Activated CD4-positive, CD25-positive, alpha-beta regulatory T cell (primary cell): ENCODE data around the gene MYO6.
"Not testable (repeated sequence)": the region's sequence is repeated elsewhere in the genome, so short reads cannot be mapped to it uniquely, and the experiment has no call there.

Experiments
- DNase-seq, 4 experiments: peaks; one replicate each; lab custom pipeline; 2025; lab: John Stamatoyannopoulos, UW

MYO6 gene

DNA sequence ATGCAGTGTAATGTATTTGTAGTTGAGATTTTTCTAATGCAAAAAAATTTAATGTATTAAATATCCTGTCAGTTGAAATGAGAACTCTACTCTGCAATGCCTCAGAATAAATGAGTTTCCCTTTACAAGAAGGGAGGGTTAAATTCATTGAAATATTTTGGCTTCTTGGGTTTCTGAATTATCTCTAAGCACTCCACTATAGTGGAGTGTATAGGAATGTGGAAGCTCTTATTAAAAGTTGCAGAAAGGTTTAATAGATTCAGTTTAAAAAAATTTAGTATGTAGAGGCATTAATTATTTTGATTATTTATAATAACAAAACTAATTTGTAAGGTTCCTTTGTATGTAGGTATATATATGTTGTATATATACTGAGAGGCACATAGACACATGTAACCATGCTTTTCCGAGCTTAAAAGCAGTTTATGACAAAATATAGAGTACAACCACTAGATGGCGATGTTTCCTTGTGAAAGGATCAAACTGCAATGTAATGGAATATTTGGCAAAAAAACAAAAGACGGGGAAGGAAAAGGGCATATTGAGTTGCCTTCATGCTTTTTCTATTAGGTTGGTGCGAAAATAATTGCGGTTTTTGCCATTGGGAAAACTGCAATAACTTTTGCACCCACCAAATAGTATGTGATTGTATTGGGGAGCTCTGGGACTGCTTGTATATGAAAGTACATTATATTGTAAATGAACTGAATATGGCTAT lies 144.2 kb downstream of the MYO6 start:
- DNase-seq: no peak

DNA sequence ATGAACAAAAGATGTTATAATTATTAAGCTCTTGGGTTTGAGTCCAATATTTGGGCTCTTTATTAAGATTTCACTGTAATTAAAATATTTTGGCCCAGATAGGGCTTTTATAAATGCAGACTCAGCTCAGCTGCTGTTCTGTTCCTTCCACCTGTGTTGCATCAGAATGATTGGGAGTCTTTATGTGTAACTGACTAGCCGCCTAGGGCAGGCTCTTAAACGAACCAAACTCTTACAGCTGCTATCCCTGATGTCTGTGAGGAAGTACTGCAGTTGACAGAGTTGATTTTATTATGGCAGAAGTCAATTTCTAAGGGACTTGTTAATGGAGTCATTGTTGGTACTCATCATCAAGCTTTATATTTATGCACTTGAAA lies 144.7 kb downstream of the MYO6 start:
- no peak for DNase-seq

DNA sequence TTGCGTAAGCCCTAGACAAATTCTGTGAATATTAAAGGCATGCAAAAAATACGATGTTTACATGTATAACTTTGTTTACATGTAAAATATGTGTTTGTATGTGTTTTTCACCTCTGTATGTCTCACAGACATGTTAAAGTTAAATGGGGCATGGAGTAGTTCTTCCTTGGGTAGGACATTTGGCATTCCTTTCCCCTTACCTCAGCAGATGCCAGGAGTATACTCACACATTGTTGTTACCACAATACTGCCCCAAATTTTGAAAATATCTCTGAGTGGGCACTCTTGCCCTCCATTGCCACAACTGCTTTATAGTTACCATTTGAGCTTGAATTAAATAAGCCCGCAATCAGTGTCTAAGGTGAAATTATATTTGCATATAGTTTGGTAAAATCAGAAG lies 147.5 kb downstream of the MYO6 start:
- DNase-seq: no peak

DNA sequence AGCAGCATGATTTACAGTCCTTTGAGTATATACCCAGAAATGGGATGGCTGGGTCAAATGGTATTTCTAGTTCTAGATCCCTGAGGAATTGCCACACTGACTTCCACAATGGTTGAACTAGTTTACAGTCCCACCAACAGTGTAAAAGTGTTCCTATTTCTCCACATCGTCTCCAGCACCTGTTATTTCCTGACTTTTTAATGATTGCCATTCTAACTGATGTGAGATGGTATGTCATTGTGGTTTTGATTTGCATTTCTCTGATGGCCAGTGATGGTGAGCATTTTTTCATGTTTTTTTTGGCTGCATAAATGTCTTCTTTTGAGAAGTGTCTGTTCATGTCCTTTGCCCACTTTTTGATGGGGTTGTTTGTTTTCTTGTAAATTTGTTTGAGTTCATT lies 151.2 kb downstream of the MYO6 start:
- not testable (repeated sequence) for DNase-seq

DNA sequence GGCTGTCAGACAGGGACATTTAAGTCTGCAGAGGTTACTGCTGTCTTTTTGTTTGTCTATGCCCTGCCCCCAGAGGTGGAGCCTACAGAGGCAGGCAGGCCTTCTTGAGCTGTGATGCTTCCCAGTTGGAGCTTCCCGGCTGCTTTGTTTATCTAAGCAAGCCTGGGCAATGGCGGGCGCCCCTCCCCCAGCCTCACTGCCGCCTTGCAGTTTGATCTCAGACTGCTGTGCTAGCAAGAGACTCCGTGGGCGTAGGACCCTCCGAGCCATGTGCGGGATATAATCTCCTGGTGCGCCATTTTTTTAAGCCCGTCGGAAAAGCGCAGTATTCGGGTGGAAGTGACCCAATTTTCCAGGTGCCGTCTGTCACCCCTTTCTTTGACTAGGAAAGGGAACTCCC lies 156.1 kb downstream of the MYO6 start:
- not testable (repeated sequence) for DNase-seq

DNA sequence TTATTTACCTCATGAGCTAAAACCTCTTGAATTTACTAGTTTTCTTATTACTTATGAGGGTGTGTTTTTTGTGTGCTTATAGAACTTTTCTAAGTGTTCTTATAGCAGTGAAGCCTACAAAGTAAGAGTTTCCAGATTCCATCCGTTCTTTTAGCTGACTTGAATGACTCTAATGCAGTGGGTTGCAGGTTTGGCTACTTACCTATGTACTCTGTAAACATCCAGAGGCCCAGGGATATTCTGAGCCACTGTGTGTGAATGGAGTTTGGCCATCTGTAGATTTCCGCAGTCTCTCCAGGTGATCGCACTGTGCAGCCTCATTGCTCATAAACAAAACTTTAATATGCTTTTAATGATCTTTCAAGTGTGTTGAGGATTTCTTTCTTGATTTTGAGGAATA lies 157.8 kb downstream of the MYO6 start:
- DNase-seq: no peak

DNA sequence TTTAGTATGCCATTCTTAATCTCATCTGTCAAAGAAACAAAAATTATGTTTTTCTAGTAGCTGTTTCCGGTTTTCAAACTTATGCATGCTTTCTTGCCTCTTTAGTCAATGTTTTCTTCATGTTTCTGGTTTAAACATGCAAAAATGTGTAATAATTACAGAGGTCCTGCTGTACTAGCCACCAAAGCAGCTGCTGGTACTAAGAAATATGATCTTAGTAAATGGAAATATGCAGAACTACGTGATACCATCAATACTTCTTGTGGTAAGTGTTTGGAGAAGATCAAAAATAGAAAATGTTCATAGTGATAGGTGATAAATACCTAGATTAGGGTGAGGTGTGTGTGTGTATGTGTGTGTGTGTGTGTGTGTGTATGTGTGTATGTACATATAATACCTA lies 158.4 kb downstream of the MYO6 start:
- no peak for DNase-seq

DNA sequence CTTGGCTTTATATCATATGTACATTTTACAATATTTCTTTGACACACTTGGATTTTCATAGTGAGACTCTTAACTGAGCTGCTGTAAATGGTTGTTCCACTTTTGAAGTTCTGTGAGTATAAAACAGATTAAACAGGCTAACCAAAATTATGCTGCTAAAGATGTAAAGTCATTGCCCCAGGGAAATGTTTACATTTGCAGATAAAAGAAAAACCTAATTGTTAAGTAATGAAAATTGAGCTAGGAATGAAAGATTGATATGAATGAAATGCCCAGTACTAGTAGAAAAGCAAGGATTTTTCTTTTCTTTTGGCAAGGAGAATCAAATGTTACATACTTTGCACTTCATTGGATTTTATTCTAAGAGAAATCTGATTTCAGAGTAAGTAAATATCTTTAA lies 164.0 kb downstream of the MYO6 start:
- no peak for DNase-seq

DNA sequence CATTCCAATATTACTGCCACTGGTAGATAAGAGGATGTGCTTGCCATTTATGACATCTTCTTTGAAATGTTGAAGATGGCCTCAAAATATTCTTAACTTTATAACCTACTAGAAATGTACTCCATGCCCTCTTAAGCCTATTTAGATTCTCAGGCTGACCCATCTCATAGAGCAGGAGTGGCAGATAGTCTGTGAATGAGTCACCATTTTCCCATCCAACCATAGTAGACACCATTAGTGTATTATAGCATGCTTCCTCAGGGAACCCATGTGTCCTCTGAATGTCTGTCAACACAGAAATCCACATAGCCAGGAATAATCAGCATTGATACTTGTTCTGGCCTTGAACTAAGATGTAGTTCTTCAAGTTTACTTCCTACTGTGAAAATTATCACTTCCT lies 173.2 kb downstream of the MYO6 start:
- no peak for DNase-seq

DNA sequence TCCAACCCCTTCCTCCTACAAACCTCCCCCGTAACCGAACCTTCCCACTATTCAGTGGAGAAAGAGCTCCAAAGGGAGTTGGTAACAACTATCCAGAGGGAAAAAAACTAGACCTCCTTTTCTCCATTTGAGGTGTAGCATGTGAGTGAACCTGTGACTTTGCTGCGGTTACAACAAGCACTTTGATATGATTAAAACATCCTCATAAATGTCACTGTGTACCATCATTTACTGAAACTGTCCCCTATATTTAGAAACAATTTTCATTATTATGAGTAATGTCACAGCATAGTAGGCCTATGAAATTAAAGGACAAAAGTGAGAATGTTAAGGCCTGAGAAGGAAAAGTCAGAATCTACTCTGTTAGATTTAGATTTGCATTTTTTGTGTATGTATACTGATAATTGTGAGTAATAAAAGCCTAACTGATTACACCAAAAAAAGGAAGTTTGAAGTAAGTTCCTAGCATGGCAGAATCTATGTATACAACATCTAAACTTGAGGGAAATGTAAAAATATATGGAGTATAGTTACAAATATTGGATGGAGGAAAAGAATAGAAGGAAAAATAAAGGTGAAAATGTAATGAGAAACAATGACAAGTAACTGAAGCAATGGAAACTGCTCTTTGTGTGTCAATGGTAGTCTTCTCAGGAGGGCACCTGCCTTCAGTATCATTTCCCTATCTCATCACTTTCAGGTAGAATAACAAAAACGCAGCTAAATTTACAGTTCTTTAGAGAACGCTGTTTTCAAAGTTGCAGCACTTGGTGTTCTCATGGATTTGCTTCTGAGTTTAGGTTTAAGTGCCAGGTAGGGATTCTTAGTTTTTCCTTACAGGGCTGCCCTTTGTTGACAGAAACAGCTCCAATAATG lies 177.5 kb downstream of the MYO6 start:
- DNase-seq: no peak

DNA sequence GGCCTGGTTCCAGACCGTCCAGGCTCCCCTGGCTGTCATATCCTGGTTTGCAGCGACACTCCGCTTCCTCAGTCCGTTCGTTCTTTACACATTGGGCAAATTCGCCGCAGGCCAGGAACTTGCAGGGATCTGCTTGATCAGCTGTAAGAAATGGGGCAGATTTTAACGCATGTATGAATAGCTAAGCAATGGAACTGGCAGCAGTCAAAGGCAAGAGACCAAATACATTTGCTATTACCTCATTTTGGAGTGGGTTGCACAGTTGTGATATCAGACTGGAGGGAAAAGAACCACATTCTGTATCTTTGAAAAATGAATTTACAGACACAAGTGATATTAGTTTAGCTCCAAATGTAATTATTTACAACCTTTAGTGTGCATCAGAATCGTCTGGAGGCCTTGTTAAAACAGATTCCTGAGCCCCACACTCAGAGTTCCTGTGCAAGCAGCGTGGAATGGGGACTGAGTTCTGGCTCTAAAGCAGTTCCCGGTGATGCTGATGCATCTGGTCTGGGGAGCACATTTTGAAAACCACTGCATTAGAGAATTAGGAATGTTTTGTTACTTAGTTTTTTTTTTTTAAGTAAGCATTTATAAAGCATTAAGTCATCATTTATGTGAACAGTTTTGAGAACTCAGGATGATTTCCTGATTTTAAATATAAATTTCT lies 182.1 kb downstream of the MYO6 start:
- no peak for DNase-seq

DNA sequence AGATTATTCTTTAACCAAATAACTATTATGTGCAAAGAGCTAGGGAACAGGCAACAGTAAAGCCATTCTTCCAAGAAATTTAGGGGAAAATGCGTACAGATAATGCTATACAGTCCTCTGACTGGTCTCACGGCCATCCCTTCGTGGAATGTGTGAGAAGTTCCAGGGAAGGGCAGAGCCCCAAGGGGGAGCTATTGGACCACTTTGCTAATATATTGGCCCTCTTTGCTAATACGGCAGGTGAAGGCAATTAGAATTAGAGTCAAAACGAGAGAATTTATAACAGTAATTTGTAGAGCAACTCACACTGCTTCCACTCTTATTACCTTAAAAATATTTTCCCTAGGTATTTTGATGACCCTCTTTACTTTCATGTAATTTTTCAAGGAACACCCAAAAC lies 183.0 kb downstream of the MYO6 start:
- DNase-seq: no peak

DNA sequence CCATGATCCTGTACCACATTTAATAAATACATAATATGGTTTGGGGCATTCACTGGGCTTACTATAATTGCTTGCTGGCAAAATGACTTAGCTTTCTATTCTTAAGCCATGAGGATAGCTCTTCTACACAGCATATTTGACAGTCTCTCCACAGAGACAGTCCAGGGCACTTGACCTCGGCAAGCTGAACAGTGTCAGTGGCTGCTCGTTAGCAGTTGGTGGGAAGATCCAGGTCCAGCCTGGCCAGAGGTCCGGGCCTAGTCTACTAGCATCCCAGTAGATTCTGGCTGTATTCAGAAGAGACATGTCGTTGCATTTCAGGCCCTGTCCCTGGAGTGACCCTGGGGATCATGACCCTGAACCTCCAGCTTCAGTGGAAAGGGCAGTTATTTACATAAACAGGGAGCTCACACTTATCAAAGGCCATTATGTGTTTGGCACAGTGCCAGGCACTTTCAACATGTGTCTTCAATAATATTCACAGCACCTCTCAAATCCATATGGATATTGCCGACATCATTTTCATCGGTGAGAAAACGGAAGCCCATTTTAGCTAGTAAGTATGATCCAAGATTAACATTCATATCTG lies 184.4 kb downstream of the MYO6 start:
- DNase-seq: no peak

DNA sequence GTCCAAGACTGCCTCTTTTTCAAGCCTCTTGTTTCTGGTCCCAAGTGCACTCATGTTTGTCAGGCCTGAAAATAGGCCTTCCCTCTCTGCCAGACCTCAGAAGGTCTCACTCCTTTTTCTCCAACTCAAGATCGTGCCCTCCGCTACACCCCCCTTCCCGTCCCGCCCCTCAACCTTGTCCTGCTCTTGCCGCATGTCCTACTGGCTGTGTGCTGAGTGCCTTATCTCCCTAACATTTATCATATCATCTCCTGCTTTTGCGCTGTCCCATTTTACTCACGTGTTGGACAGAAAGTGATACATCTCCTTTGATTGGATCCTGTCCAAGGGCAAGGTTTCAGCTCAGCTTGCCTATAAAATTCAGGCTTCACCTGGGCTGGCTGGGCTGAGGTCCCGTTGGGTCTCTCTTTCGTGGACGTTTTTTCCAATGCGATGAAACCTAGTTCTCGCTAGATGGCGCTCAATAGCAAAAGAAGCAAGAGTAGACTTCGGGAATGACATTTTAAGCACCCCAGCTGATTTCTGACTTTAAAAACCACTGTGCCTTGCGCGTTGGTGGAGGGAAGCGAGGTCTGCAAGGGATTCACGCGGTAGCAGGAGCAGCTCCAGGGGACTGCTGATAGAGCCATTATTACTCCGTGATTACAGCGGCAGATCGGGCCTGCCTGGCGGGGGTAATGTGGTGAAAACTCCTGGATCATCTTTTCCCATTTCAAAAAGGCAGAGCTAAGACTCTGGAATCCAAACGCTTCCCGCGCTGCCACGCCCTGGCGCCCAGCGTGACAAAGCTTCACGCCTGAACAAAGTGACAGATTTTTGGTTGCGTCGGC lies 185.8 kb downstream of the MYO6 start:
- no peak for DNase-seq

DNA sequence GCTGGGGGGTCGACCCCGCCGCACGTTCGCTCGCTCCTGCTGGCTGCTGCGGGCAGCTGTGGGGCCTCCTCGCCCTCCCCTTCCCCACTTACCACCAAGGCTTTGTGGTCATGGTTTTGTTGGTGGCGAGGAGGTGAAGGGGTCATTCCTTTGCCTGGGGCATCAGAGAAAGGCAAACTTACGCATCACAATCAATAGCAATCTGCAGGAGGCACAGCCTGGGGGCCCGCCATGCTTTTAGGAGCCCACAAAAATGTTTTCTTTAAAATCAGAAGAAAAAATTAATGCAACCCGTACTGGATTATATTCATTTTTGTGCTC lies 186.4 kb downstream of the MYO6 start:
- DNase-seq: no peak

DNA sequence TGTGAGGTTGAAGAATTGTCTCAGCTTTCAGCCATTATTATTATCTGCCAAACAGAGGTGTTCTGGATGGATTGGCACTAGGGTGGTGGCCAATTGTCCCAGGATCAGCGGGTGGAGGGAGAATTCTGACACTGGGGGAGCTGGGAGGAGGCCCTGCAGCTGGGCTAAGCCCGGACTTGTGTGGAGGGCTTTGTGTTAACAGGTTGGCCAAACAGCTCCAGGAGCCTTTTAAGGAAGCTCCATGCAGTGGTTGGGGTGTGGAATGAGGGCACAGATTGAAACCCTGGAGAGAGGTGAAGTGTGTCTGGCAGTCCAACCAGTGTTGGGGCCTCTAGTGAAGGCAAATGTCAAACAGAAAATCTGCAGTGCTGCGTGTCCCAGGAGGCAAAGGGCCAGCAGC lies 187.6 kb downstream of the MYO6 start:
- no peak for DNase-seq

DNA sequence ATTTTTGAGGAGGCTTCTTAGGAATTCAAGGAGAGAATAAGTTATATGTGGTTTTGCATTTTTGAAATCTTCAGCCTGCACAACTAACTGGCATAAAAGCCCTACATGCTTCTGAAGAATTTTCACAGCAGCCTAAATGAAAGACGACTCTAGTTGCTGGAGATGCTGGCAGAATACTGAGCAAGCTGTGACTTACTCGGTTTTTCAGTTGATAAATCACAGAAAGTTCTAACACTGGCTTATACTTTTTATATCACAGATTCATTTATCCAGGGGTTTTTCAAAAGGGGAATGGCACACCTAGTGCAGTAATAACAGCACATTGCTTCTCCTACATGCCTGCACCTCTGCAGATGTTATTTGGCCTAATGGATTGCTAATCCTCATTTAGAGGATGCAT lies 188.8 kb downstream of the MYO6 start:
- DNase-seq: no peak

DNA sequence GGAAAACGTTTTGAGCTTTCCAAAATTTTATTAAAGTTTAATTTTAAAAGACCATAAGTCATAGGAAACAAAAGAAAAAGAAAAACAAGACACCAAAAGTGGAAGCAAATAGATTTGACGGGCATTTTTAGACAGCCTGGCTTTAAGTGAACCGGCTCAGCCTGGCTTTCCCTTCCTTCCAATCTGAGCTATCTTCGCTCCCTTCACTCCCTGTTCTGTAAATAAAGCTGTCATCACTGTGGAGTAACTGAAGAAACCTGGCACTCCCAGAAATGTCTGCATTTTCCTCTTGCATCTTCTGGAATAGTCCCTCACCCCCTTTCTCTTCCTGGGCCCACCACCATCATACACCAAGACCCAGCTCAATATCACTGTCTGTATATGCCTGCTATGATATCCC lies 191.5 kb downstream of the MYO6 start:
- DNase-seq: no peak

DNA sequence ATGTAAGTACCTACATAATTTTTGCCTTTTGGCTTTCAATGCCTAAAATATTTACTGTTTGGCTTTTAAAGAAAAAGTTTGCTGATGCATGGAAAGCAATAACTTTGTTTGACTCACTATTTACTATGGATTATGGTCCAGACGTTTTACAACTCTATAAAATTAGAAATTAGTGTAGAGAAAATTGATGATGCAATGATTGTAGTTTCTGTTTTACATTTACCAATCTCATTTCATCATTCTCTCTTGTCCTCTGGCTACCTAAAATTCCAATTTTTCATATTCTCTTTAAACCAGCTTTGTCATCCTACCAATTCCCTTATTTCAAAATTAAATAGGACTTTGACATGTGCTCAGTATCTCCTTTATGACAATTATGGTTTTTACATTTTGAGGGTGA lies 192.5 kb downstream of the MYO6 start:
- DNase-seq: no peak

DNA sequence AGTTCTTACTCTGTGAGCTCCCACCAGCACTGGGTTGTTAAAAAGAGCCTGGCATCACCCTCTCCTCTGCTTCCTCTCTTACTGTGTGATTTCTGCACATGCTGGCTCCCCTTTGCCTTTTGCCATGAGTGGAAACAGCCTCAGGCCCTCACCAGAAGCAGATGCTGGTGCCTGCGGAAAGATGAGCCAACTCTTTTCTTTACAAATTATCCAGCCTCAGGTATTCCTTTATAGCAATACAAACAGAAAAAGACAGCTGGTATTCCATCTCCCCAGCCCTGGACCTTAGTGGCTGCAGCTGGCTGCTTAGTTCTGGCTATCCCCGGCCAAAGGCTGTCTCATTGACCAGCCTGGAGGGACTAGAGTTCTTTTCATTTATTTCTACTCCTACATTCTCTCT lies 194.3 kb downstream of the MYO6 start:
- no peak for DNase-seq

DNA sequence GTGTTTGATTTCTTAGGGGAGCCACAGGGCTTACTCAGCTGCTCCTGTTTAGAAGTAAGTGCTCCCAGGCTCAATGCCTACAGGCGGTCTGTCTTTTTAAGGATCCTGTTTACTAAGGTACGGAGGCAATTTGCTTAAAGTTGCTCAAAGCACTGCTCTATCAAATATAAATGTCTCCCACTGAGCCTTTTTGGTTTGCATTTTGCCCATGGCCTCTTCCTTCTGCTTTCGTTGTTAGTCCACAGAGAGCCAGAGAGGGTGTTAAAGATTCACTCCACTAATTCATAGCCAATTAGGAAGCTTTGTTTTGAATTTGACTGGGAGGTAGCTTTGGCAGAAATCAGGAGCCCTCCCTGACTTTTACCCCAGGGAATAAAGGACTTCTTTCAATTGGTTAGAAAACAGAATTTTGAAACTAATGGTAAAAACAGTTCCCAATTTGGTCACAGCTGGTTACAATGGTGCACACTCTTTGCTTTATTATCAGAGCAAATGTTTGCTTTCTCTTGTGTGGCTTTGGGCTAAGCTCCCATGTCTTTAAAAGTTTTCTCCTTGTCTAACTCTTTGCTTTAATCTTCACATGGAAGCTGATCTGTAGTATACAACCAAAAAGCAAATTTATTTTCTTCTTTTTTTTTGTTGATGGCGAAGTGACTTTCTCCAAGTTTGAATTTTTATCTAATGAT lies 197.2 kb downstream of the MYO6 start:
- no peak for DNase-seq
